Measurements from ENCODE around the gene ST3GAL3.

GRCh38 chr1:43934986-43935324 lies 227.6 kb downstream of the ST3GAL3 start:
- TF ChIP-seq CTCF (IDR thresholded peaks at IDR 0.05) (peak in 1 of 4 donors; percentile 2), POLR2A (IDR thresholded peaks at IDR 0.05) (no peak)

All from right lobe of liver (tissue), 4 donors.